ENCODE measurements around the gene MAGI2. TPM values are rescaled to one million over a fixed set of nuclear protein-coding genes. Genes with fewer than 3 reads are reported as not detected.

Gene MAGI2
- total and polyA plus RNA-seq, 2 experiments from 2014 or later = 3.5 to 4.1 TPM

- Histone ChIP-seq H3K4me1 (ENCODE audit: insufficient read depth) (no peaks in the 10 kb centered on the region), H3K9ac (no peak overlapping the region), H3K79me2 (ENCODE audit: insufficient read depth) (no peaks in the 10 kb centered on the region), H3K4me2 (ENCODE audit: unreplicated experiment) (no peak overlapping the region), H3K9me2 (ENCODE audit: insufficient read depth) (no peaks in the 10 kb centered on the region), H4K20me1 (ENCODE audit: insufficient read depth) (no peaks in the 10 kb centered on the region), H3K4me3 (no peak overlapping the region), H3K27ac (no peak overlapping the region), H3K27me3 (replicated peaks; ENCODE audit: insufficient read depth) (no peaks in the 10 kb centered on the region), H3K36me3 (ENCODE audit: low read depth) (no peaks in the 10 kb centered on the region), H3K9me3 (ENCODE audit: low read depth) (no peaks in the 10 kb centered on the region), H2AFZ (no peak overlapping the region), H3F3A (ENCODE audit: insufficient read depth) (no peaks in the 10 kb centered on the region)
- DNase-seq = no peak
- WGBS, 2 experiments (ENCODE audit: low coverage in 1 of 2, low lambda C conversion rate in 2 of 2, missing lambda C conversion rate in 2 of 2) = 85 to 86% methylated on average over 6 of the region's 6 CpGs
- TF ChIP-seq EZH2phosphoT487 (IDR thresholded peaks at IDR 0.05; ENCODE audit: insufficient read depth, low read depth) = no peak
- TF ChIP-seq EZH2 (IDR thresholded peaks at IDR 0.05; ENCODE audit: insufficient read depth, poor library complexity, severe bottlenecking) = no peak
- in situ Hi-C loops (cut with MboI) = no loop called here
Measured at GRCh38 chr7:79268730-79269129, 184.7 kb downstream of the MAGI2 start.

GRCh38 chr7:79258826-79259225 lies 194.6 kb downstream of the MAGI2 start:
- DNase-seq = no peak

GRCh38 chr7:79257959-79258358 lies 195.5 kb downstream of the MAGI2 start:
- Histone ChIP-seq H3K27me3 (replicated peaks; ENCODE audit: insufficient read depth) (no peaks in the 10 kb centered on the region), H3K36me3 (ENCODE audit: low read depth) (no peaks in the 10 kb centered on the region), H3K4me2 (ENCODE audit: unreplicated experiment) (no peak overlapping the region), H3K4me1 (ENCODE audit: insufficient read depth) (no peaks in the 10 kb centered on the region), H2AFZ (no peak overlapping the region), H3K9ac (no peak overlapping the region), H3K79me2 (ENCODE audit: insufficient read depth) (no peaks in the 10 kb centered on the region), H4K20me1 (ENCODE audit: insufficient read depth) (no peaks in the 10 kb centered on the region), H3K4me3 (no peak overlapping the region), H3F3A (ENCODE audit: insufficient read depth) (no peaks in the 10 kb centered on the region), H3K9me3 (ENCODE audit: low read depth) (no peaks in the 10 kb centered on the region), H3K9me2 (ENCODE audit: insufficient read depth) (no peaks in the 10 kb centered on the region), H3K27ac (no peak overlapping the region)
- no peak for DNase-seq
- 88 to 97% methylated on average over 1 of the region's 1 CpG for WGBS, 2 experiments (ENCODE audit: low coverage in 1 of 2, low lambda C conversion rate in 2 of 2, missing lambda C conversion rate in 2 of 2)
- no peak for TF ChIP-seq EZH2 (IDR thresholded peaks at IDR 0.05; ENCODE audit: insufficient read depth, poor library complexity, severe bottlenecking)
- TF ChIP-seq EZH2phosphoT487 (IDR thresholded peaks at IDR 0.05; ENCODE audit: insufficient read depth, low read depth) = no peak
- in situ Hi-C loops (cut with MboI) = no loop called here

More at GRCh38 chr7:79258826-79259225, 194.6 kb downstream of the MAGI2 start:
- Histone ChIP-seq H3K4me1 (ENCODE audit: insufficient read depth) (no peaks in the 10 kb centered on the region), H3K4me2 (ENCODE audit: unreplicated experiment) (no peak overlapping the region), H3K9me2 (ENCODE audit: insufficient read depth) (no peaks in the 10 kb centered on the region), H3K27me3 (replicated peaks; ENCODE audit: insufficient read depth) (no peaks in the 10 kb centered on the region), H3K9me3 (ENCODE audit: low read depth) (no peaks in the 10 kb centered on the region), H3K4me3 (no peak overlapping the region), H3K79me2 (ENCODE audit: insufficient read depth) (no peaks in the 10 kb centered on the region), H4K20me1 (ENCODE audit: insufficient read depth) (no peaks in the 10 kb centered on the region), H2AFZ (no peak overlapping the region), H3K27ac (no peak overlapping the region), H3F3A (ENCODE audit: insufficient read depth) (no peaks in the 10 kb centered on the region), H3K36me3 (ENCODE audit: low read depth) (no peaks in the 10 kb centered on the region), H3K9ac (no peak overlapping the region)
- in situ Hi-C loops (cut with MboI) = no loop called here
- TF ChIP-seq EZH2phosphoT487 (IDR thresholded peaks at IDR 0.05; ENCODE audit: insufficient read depth, low read depth) (no peak), EZH2 (IDR thresholded peaks at IDR 0.05; ENCODE audit: insufficient read depth, poor library complexity, severe bottlenecking) (no peak)
- 75 to 83% methylated on average over 3 of the region's 3 CpGs for WGBS, 2 experiments (ENCODE audit: low coverage in 1 of 2, low lambda C conversion rate in 2 of 2, missing lambda C conversion rate in 2 of 2)

GRCh38 chr7:79245623-79246249 lies 207.7 kb downstream of the MAGI2 start:
- no peak for TF ChIP-seq EZH2 (IDR thresholded peaks at IDR 0.05; ENCODE audit: insufficient read depth, poor library complexity, severe bottlenecking)
- no peak for TF ChIP-seq EZH2phosphoT487 (IDR thresholded peaks at IDR 0.05; ENCODE audit: insufficient read depth, low read depth)
- Histone ChIP-seq H2AFZ (no peak overlapping the region), H3K36me3 (ENCODE audit: low read depth) (no peaks in the 10 kb centered on the region), H3K4me3 (no peak overlapping the region), H3K27me3 (replicated peaks; ENCODE audit: insufficient read depth) (no peaks in the 10 kb centered on the region), H3K4me2 (ENCODE audit: unreplicated experiment) (no peak overlapping the region), H3K9ac (no peak overlapping the region), H3K4me1 (ENCODE audit: insufficient read depth) (peaks cover 14% of the 10 kb centered on the region), H4K20me1 (ENCODE audit: insufficient read depth) (no peaks in the 10 kb centered on the region), H3K79me2 (ENCODE audit: insufficient read depth) (peaks cover 7% of the 10 kb centered on the region; the same call in 1 of the 2 replicates), H3K9me3 (ENCODE audit: low read depth) (no peaks in the 10 kb centered on the region), H3F3A (ENCODE audit: insufficient read depth) (peaks cover 12% of the 10 kb centered on the region), H3K9me2 (ENCODE audit: insufficient read depth) (no peaks in the 10 kb centered on the region), H3K27ac (no peak overlapping the region)
- in situ Hi-C loops (cut with MboI) = no loop called here
- DNase-seq = no peak
- WGBS, 2 experiments (ENCODE audit: low coverage in 1 of 2, low lambda C conversion rate in 2 of 2, missing lambda C conversion rate in 2 of 2) = 60 to 65% methylated on average over 4 of the region's 4 CpGs
